Esophagus muscularis mucosa (tissue), 4 donors: ENCODE data around the gene PPM1M. TPM values are rescaled to one million over a fixed set of nuclear protein-coding genes. Genes with fewer than 3 reads are reported as not detected.
A peak's percentile ranks its signal among the peaks of the same experiment; 100 is the strongest.

Experiments
- DNase-seq: peaks from one replicate; pipeline ENCODE4 v3.0.0-alpha.2; 2017; ENCODE audit errors: extremely low spot score
- H3K27ac ChIP-seq, 4 donors: fragments of 200-600 bp; sonication (generic); replicated peaks in 1 of 4; 1 replicate in 3 of 4; 2 replicates in 1 of 4; pipeline ENCODE4 v1.5.1; 2016 to 2019; ENCODE audit warnings: mild to moderate bottlenecking in 1 of 4
- H3K27me3 ChIP-seq, 4 donors: fragments of 200-600 bp; sonication (generic); one replicate each; pipeline versions ENCODE4 v1.5.1 to v1.6.0; 2016 to 2019
- H3K36me3 ChIP-seq, 4 donors: fragments of 200-600 bp; sonication (generic); one replicate each; pipeline ENCODE4 v1.5.1; 2016 to 2019
- H3K4me1 ChIP-seq, 4 donors: fragments of 200-600 bp; sonication (generic); one replicate each; pipeline ENCODE4 v1.5.1; 2016 to 2019
- H3K4me3 ChIP-seq, 4 donors: fragments of 200-600 bp; sonication (generic); 1 replicate in 2 of 4; 2 replicates in 2 of 4; pipeline ENCODE4 v1.5.1; 2016 to 2019; ENCODE audit warnings: mild to moderate bottlenecking in 4 of 4, moderate library complexity in 1 of 4
- H3K9me3 ChIP-seq, 4 donors: fragments of 200-600 bp; sonication (generic); 1 replicate in 3 of 4; 2 replicates in 1 of 4; pipeline ENCODE4 v1.5.1; 2016 to 2019
- CTCF ChIP-seq, 3 experiments: fragments of 200-600 bp in 2 of 3; fragments of 450-650 bp in 1 of 3; sonication (generic) in 2 of 3; IDR thresholded peaks; one replicate each; pipeline ENCODE4 v1.5.1; 2017 to 2019; ENCODE audit warnings: antibody characterized with exemption in 3 of 3, mild to moderate bottlenecking in 2 of 3, moderate library complexity in 1 of 3
- EP300 ChIP-seq: sonication (generic); formaldehyde crosslinking; IDR thresholded peaks from one replicate; pipeline ENCODE4 v1.6.1; 2017; ENCODE audit warnings: antibody characterized with exemption
- POLR2A ChIP-seq: fragments of 450-650 bp; IDR thresholded peaks from one replicate; pipeline ENCODE4 v1.6.1; 2017; ENCODE audit warnings: antibody characterized with exemption, moderate library complexity, mild to moderate bottlenecking, low read depth
- POLR2AphosphoS5 ChIP-seq, 2 donors: sonication (generic); formaldehyde crosslinking; IDR thresholded peaks; one replicate each; pipeline ENCODE4 v1.6.1; 2017; ENCODE audit warnings: antibody characterized with exemption in 2 of 2
- WGBS: methylation state at CpG from one replicate; pipeline ENCODE4 v1.1.5; 2018; 5-methylcytosine and 5-hydroxymethylcytosine counted together
- intact Hi-C: fragments of 100-400 bp; cut with DNase I; formaldehyde crosslinking; loops from one replicate; pipeline ENCODE4 v1.15.1; 2023
- total RNA-seq, 4 donors: library from RNA; depleted of rRNA; stranded (reverse); fragments of >200 nt; gene quantifications; one replicate each; pipeline versions ENCODE4 v1.1.0 to v1.2.1, GENCODE V29; 2016

PPM1M gene
- total RNA-seq, 4 donors from 2014 or later = 24.1 to 35.7 (median 32.4) TPM

- WGBS = 74% methylated on average over 6 of the region's 6 CpGs
- no peaks in the 10 kb centered on the region for H3K27me3 ChIP-seq
- no peak for DNase-seq
- intact Hi-C loops = no loop called here
- peaks cover 0 to 29% (median 14%) of the 10 kb centered on the region in 4 donors for H3K36me3 ChIP-seq
- no peak for TF ChIP-seq POLR2A
- TF ChIP-seq CTCF (IDR thresholded peaks at IDR 0.05) = no peak
- no peak for TF ChIP-seq POLR2AphosphoS5 (IDR thresholded peaks at IDR 0.05)
- no peak for TF ChIP-seq EP300
- no peaks in the 10 kb centered on the region for H3K9me3 ChIP-seq
- H3K4me3 ChIP-seq = peak overlapping the region; percentile 75 to 96 (median 85)
- peak overlapping the region; percentile 89 to 94 (median 91) for H3K27ac ChIP-seq
- H3K4me1 ChIP-seq = peaks cover 44 to 82% (median 77%) of the 10 kb centered on the region in 4 donors
These were observed 8.4 kb upstream of the PPM1M start for GRCh38 chr3:52237006-52237656.

GRCh38 chr3:52237657-52238172 is 7.8 kb upstream of the PPM1M start:
- Histone ChIP-seq H3K4me3 (peak overlapping the region; percentile 75 to 96 (median 85)), H3K27me3 (no peaks in the 10 kb centered on the region), H3K36me3 (peaks cover 0 to 24% (median 11%) of the 10 kb centered on the region in 4 donors), H3K4me1 (peaks cover 44 to 76% (median 71%) of the 10 kb centered on the region in 4 donors), H3K27ac (peak overlapping the region; percentile 89 to 94 (median 91)), H3K9me3 (no peaks in the 10 kb centered on the region)
- intact Hi-C loops = loop anchor here (2.0 kb wide), 1 partner anchor 41 kb away; the partner anchor contains the start of gene WDR82
- DNase-seq = no peak
- TF ChIP-seq POLR2AphosphoS5 (IDR thresholded peaks at IDR 0.05) (peak; percentile 48 to 65), EP300 (no peak)
- 0% methylated on average over 6 of the region's 8 CpGs for WGBS

- no peaks in the 10 kb centered on the region for H3K27me3 ChIP-seq
- no peak for TF ChIP-seq POLR2AphosphoS5 (IDR thresholded peaks at IDR 0.05)
- no peak for TF ChIP-seq POLR2A
- no peak for TF ChIP-seq CTCF (IDR thresholded peaks at IDR 0.05)
- no peak for DNase-seq
- H3K9me3 ChIP-seq = no peaks in the 10 kb centered on the region
- H3K27ac ChIP-seq = peak overlapping the region; percentile 89 to 94 (median 91)
- 10% methylated on average over 11 of the region's 11 CpGs for WGBS
- intact Hi-C loops = loop anchor here (2.0 kb wide), 1 partner anchor 41 kb away; the partner anchor contains the start of gene WDR82
- H3K4me3 ChIP-seq = peak overlapping the region; percentile 75 to 96 (median 85)
- H3K36me3 ChIP-seq = peaks cover 0 to 18% (median 9%) of the 10 kb centered on the region in 4 donors
- H3K4me1 ChIP-seq = peaks cover 39 to 70% (median 66%) of the 10 kb centered on the region in 4 donors
These were observed 7.3 kb upstream of the PPM1M start for GRCh38 chr3:52238193-52238760.

GRCh38 chr3:52238761-52239701 is 6.5 kb upstream of the PPM1M start, which contains the start of gene TWF2:
TWF2 (minus strand) TSS chr3:52239158; CDS start chr3:52239016, 142 bp downstream.
- Histone ChIP-seq H3K27ac (peak within 1 kb of the TSS; percentile 89 to 94 (median 91)), H3K9me3 (no peaks in the 10 kb centered on the region), H3K4me1 (peaks cover 37 to 66% (median 62%) of the 10 kb centered on the region in 4 donors), H3K4me3 (peak within 1 kb of the TSS; percentile 75 to 96 (median 85)), H3K36me3 (peaks cover 0 to 12% (median 6%) of the 10 kb centered on the region in 4 donors), H3K27me3 (no peaks in the 10 kb centered on the region)
- intact Hi-C loops = loop anchor here (2.0 kb wide), 1 partner anchor 40 kb away; the partner anchor contains the start of gene WDR82
- TF ChIP-seq CTCF (IDR thresholded peaks at IDR 0.05) = peak; percentile 42 to 55 (median 43)
- TF ChIP-seq POLR2AphosphoS5 (IDR thresholded peaks at IDR 0.05) = peak; percentile 67 to 89
- peak; percentile 36 for TF ChIP-seq POLR2A
- no peak for TF ChIP-seq EP300
- DNase-seq = no peak
- WGBS = 0% methylated on average over 12 of the region's 92 CpGs
